Neural progenitor cell (in vitro differentiated cells): ENCODE data around the gene CPNE2. TPM values are rescaled to one million over a fixed set of nuclear protein-coding genes. Genes with fewer than 3 reads are reported as not detected.

Source experiments
- DNase-seq: peaks from one replicate; pipeline ENCODE4 v3.0.0-alpha.2; 2016; ENCODE audit warnings: low spot score
- H2AFZ ChIP-seq: fragments of 200-600 bp; sonication (generic); replicated peaks from 2 replicates; pipeline ENCODE4 v1.6.1; 2016; ENCODE audit warnings: antibody characterized with exemption
- H3F3A ChIP-seq: fragments of 200-600 bp; sonication (generic); 2 replicates; pipeline ENCODE4 v1.6.1; 2016; ENCODE audit warnings: antibody characterized with exemption, low read depth
- H3K27ac ChIP-seq: fragments of 200-600 bp; sonication (generic); 2 replicates; pipeline ENCODE4 v1.5.1; 2016; ENCODE audit warnings: mild to moderate bottlenecking
- H3K27me3 ChIP-seq: fragments of 200-600 bp; sonication (generic); 2 replicates; pipeline ENCODE4 v1.6.1; 2016; ENCODE audit warnings: mild to moderate bottlenecking, moderate library complexity
- H3K36me3 ChIP-seq: fragments of 200-600 bp; sonication (generic); 2 replicates; pipeline ENCODE4 v1.5.1; 2016
- H3K4me1 ChIP-seq: fragments of 200-600 bp; sonication (generic); 2 replicates; pipeline ENCODE4 v1.6.1; 2016; ENCODE audit warnings: mixed run types
- H3K4me2 ChIP-seq: fragments of 200-600 bp; sonication (generic); 2 replicates; pipeline ENCODE4 v1.6.1; 2016
- H3K4me3 ChIP-seq: fragments of 200-600 bp; sonication (generic); 2 replicates; pipeline ENCODE4 v1.5.1; 2016
- H3K79me2 ChIP-seq: fragments of 200-600 bp; sonication (generic); 2 replicates; pipeline ENCODE4 v1.6.1; 2016; ENCODE audit warnings: low read depth
- H3K9ac ChIP-seq: fragments of 200-600 bp; sonication (generic); 2 replicates; pipeline ENCODE4 v1.6.1; 2016
- H3K9me3 ChIP-seq: fragments of 200-600 bp; sonication (generic); 2 replicates; pipeline ENCODE4 v1.5.1; 2016; ENCODE audit warnings: low read depth
- H4K20me1 ChIP-seq: fragments of 200-600 bp; sonication (generic); 2 replicates; pipeline ENCODE4 v1.6.1; 2016; ENCODE audit warnings: low read depth
- H3K27ac Mint-ChIP-seq: 3 replicates; pipeline ENCODE4 v1.8.0; 2021; ENCODE audit warnings: mixed read lengths
- H3K27me3 Mint-ChIP-seq: 2 replicates; pipeline ENCODE4 v1.8.0; 2022; ENCODE audit warnings: low read depth, mild to moderate bottlenecking, inconsistent platforms, moderate library complexity, mixed read lengths; ENCODE audit not compliant: insufficient read depth
- H3K36me3 Mint-ChIP-seq: 3 replicates; pipeline ENCODE4 v1.8.0; 2021; ENCODE audit warnings: mixed read lengths
- H3K4me1 Mint-ChIP-seq: 3 replicates; pipeline ENCODE4 v1.8.0; 2021; ENCODE audit warnings: mixed read lengths
- H3K4me3 Mint-ChIP-seq: 3 replicates; pipeline ENCODE4 v1.8.0; 2021; ENCODE audit warnings: mild to moderate bottlenecking, moderate library complexity, mixed read lengths
- H3K9me3 Mint-ChIP-seq: 3 replicates; pipeline ENCODE4 v1.8.0; 2020; ENCODE audit warnings: mixed read lengths
- CTCF ChIP-seq: fragments of 200-600 bp; sonication (generic); IDR thresholded peaks from 2 replicates; pipeline ENCODE4 v1.5.1; 2017; ENCODE audit warnings: antibody characterized with exemption, mild to moderate bottlenecking
- EZH2 ChIP-seq: fragments of 200-600 bp; sonication (generic); IDR thresholded peaks from 2 replicates; pipeline ENCODE4 v1.6.1; 2017; ENCODE audit warnings: antibody characterized with exemption, mild to moderate bottlenecking, moderate library complexity
- EZH2phosphoT487 ChIP-seq: fragments of 200-600 bp; sonication (generic); IDR thresholded peaks from 2 replicates; pipeline ENCODE4 v1.6.1; 2017; ENCODE audit warnings: antibody characterized with exemption
- total RNA-seq: library from RNA; depleted of rRNA; stranded (reverse); fragments of >200 nt; gene quantifications from 2 replicates; pipeline ENCODE4 v1.2.3, GENCODE V29; 2015; ENCODE audit warnings: low replicate concordance

CPNE2 gene
- total RNA-seq, 1 donor from 2014 or later, result 19.8 TPM

GRCh38 chr16:57147381-57148221 lies 55.2 kb downstream of the CPNE2 start:
- no peak overlapping the region for H3K4me3 ChIP-seq
- Mint-ChIP-seq H3K4me1 (peaks cover 75% of the 10 kb centered on the region), H3K4me3 (peak overlapping the region; percentile 18), H3K27me3 (peaks cover 6% of the 10 kb centered on the region), H3K36me3 (peaks cover 14% of the 10 kb centered on the region), H3K27ac (peak overlapping the region; percentile 34), H3K9me3 (no peaks in the 10 kb centered on the region)
- no peak overlapping the region for H3K9ac ChIP-seq
- peaks cover 39% of the 10 kb centered on the region for H3K4me1 ChIP-seq
- no peak overlapping the region for H3K27ac ChIP-seq
- peaks cover 12% of the 10 kb centered on the region for H4K20me1 ChIP-seq
- H2AFZ ChIP-seq, result no peak overlapping the region
- peak overlapping the region; percentile 55 for H3K4me2 ChIP-seq
- TF ChIP-seq EZH2 (no peak), EZH2phosphoT487 (no peak), CTCF (no peak)
- no peaks in the 10 kb centered on the region for H3K36me3 ChIP-seq
- H3K27me3 ChIP-seq, result no peaks in the 10 kb centered on the region
- DNase-seq, result peak; percentile 33
- peaks cover 26% of the 10 kb centered on the region for H3F3A ChIP-seq
- H3K79me2 ChIP-seq, result no peaks in the 10 kb centered on the region
- H3K9me3 ChIP-seq, result no peaks in the 10 kb centered on the region

GRCh38 chr16:57148481-57148880 lies 56.1 kb downstream of the CPNE2 start:
- no peak overlapping the region for H2AFZ ChIP-seq
- H3F3A ChIP-seq, result peaks cover 26% of the 10 kb centered on the region
- no peak overlapping the region for H3K9ac ChIP-seq
- TF ChIP-seq EZH2, result no peak
- no peak for TF ChIP-seq EZH2phosphoT487
- TF ChIP-seq CTCF, result no peak
- peaks cover 39% of the 10 kb centered on the region for H3K4me1 ChIP-seq
- H3K36me3 Mint-ChIP-seq, result peaks cover 22% of the 10 kb centered on the region
- H3K27ac Mint-ChIP-seq, result peak overlapping the region; percentile 83
- H3K79me2 ChIP-seq, result no peaks in the 10 kb centered on the region
- H3K36me3 ChIP-seq, result no peaks in the 10 kb centered on the region
- peaks cover 67% of the 10 kb centered on the region for H3K4me1 Mint-ChIP-seq
- H3K4me3 ChIP-seq, result no peak overlapping the region
- no peak for DNase-seq
- no peaks in the 10 kb centered on the region for H3K27me3 ChIP-seq
- H3K4me3 Mint-ChIP-seq, result peak overlapping the region; percentile 41
- no peaks in the 10 kb centered on the region for H3K9me3 ChIP-seq
- H4K20me1 ChIP-seq, result peaks cover 12% of the 10 kb centered on the region
- H3K27ac ChIP-seq, result no peak overlapping the region
- H3K9me3 Mint-ChIP-seq, result no peaks in the 10 kb centered on the region
- H3K27me3 Mint-ChIP-seq, result peaks cover 6% of the 10 kb centered on the region
- H3K4me2 ChIP-seq, result no peak overlapping the region

DNA sequence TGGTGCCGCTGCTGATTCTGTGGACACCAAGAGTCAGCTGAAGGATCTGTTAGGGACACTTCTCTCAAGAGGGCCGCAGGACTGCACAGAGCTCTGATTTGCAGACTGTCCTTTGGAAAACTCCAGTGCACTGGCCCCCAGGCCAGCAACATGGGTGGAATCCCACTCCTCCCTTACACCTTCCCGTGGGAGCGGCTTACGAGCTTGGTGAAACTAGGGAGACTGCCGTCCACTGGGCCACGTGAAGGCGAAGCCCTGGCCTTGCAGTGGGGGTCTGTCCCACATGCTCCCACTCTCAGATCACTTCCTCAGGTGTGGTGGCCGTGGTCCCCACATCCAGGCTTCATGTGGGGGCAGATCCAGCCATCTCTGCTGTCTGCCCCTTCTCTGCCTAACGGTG lies 57.0 kb downstream of the CPNE2 start:
- Histone ChIP-seq H3K9me3 (no peaks in the 10 kb centered on the region), H3K9ac (no peak overlapping the region), H3K4me3 (no peak overlapping the region), H3F3A (peaks cover 26% of the 10 kb centered on the region), H3K4me2 (no peak overlapping the region), H3K36me3 (no peaks in the 10 kb centered on the region), H3K27ac (no peak overlapping the region), H3K4me1 (peaks cover 39% of the 10 kb centered on the region), H4K20me1 (peaks cover 12% of the 10 kb centered on the region), H3K27me3 (no peaks in the 10 kb centered on the region), H3K79me2 (no peaks in the 10 kb centered on the region), H2AFZ (no peak overlapping the region)
- Mint-ChIP-seq H3K27ac (no peak overlapping the region), H3K27me3 (peaks cover 6% of the 10 kb centered on the region), H3K36me3 (peaks cover 31% of the 10 kb centered on the region), H3K9me3 (no peaks in the 10 kb centered on the region), H3K4me3 (no peak overlapping the region), H3K4me1 (peaks cover 58% of the 10 kb centered on the region)
- TF ChIP-seq EZH2phosphoT487, result no peak
- no peak for TF ChIP-seq EZH2
- no peak for TF ChIP-seq CTCF
- DNase-seq, result no peak
